ENCODE measurements around the gene ARL5C.

ARL5C gene

GRCh38 chr17:39165178-39165840 lies 652 bp downstream of the ARL5C start:
- no peak for DNase-seq

GRCh38 chr17:39164675-39165143 lies 1.3 kb downstream of the ARL5C start:
- DNase-seq, result peak; percentile 76

GRCh38 chr17:39161962-39162361 lies 4.0 kb downstream of the ARL5C start:
- DNase-seq, result no peak

DNA sequence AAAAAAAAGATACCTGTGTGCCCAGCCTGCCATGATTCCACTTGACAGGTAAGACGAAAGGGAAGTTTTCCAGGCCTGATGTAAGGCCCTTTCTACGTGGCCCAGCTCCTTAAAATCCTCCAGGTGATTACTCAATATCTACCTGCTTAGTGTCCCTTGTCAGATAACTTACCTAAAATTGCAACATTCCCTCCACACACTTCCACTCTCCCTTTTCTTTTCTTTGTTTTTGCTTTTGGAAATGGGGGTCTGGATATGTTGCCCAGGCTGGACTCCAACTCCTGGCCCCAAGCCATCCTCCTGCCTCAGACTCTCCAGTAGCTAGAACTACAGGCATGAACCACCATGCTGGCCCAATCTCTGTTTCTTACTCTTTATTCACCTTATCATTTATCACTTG lies 7.3 kb downstream of the ARL5C start:
- DNase-seq, result no peak

GRCh38 chr17:39156491-39156890 lies 9.5 kb downstream of the ARL5C start:
- no peak for DNase-seq

- no peak for DNase-seq
Observed at GRCh38 chr17:39155654-39156053, 10.3 kb downstream of the ARL5C start.

DNA sequence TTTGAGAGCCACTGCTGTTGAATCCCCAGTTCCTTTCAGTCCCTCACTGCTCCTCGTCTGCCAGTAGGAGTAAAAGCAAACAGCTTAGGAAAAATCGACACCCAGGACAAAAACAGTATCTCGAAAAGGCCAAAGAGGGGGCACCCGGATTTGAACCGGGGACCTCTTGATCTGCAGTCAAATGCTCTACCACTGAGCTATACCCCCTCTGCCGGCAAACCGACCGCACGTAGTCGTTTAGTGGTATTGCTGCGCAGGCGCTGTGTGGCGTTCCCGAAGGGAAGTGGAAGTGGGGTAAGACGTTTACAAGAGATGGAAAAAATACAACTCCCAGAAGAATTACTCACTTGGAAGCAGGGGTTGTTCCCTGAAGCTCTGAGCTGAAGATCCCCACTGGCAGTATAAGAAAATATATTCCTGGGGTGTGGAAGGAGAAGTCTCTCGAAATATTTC lies 12.3 kb downstream of the ARL5C start:
- DNase-seq, result peak; percentile 91

DNA sequence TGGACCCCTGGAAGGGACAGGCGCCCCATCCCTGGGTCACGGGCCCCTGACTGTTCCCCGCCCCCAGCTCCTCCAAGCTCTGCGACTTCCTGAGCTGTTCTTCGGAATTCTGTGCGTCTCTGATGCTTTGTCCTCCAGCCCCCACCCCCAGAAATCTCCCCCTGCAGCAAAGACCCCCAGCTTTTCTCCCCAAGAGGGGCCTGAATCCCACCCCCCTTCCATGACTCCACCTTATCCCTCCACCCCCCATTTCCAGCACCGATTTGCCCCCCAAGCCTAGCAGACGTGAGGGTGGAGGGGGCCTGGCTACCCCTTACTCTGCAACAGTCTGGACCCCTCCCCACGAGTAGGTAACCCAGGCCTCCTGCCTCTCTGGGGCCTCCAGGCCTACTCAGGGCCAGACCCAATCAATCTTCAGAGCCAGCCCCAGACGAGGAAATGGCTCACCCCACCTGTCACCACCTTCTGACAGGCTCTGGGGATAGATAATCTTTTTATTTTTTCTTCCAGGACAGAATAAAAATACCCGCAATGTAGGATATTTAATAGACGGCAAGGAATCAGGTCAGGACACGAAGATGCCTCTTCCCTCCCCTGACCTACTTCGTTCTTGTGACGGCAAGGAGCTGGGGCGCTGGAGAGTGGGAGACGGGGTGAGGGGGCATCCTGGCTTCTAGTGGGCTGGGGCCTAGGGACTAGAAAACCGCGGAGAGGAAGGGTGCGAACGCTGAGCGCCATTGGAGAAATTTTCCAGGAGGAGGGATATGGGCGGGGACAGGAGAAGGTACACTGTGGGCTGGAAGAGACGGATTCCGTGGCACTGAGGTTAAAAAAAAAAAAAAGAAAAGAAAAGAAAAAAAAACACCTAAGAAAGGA lies 13.8 kb downstream of the ARL5C start:
- no peak for DNase-seq

DNA sequence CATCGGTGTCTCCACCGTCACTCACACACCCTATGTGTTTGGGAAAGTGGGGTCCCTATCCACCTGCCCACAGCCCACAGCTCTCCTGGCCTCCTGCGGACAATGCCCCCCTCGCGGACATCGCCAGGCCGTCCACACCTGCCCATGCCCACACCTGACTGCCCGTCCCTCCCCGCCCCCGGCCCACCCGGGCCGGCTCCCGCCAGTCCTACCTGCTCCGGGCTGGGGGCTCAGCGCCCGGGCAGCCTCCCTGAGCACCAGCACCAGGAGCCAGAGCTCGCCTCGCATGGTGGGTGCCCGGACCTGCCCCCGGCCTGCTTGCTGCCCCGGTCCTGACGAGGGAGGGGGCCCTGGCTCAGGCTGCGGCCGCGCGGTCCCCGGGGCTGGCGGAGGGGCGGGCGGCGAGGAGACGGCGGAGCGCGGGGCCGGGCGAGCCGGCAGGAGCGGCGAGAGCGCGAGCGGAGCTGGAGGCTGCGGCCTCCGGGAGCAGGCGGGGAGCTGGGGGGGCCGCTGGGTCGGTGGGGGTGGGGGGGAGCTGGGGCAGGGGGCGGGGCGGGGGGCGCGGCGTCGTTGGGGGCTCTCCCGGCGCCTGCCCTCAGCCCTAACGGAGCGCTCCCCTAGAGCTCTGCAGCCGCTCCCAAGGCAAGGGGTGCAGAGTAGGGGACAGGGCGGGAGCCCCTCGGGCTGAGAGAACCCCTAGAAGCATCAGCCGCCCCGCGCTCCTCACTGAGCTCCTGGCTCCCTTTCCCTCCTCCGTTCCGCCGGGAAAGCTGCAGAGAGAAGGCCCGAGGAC lies 14.6 kb downstream of the ARL5C start, which contains the start of gene PLXDC1:
Gene PLXDC1 (minus strand): TSS at position 488 of the 793 bp plus-strand sequence. CDS start 200 bp downstream, at position 288.
- DNase-seq, result no peak

DNA sequence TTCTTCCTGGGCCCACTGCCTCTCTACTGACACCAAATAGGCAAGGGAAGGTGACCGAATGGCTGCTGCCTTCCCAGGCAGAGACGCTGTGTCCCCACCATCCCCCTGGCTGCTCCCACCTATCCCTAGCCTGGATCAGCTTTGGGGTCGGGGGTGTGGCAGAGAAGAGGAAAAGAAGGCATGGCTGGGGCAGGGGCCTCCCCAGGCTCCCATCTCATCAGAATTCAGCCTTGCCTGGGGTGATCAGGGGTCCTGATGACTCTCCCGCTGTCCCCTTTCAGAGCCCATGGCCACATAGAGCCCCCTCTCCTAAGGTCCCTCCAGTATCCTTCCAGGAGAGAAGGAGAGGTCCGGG lies 15.2 kb downstream of the ARL5C start:
- DNase-seq, result no peak

- no peak for DNase-seq
Observed at GRCh38 chr17:39150104-39150634, 15.8 kb downstream of the ARL5C start.

GRCh38 chr17:39147221-39148185 lies 18.5 kb downstream of the ARL5C start:
- no peak for DNase-seq

DNA sequence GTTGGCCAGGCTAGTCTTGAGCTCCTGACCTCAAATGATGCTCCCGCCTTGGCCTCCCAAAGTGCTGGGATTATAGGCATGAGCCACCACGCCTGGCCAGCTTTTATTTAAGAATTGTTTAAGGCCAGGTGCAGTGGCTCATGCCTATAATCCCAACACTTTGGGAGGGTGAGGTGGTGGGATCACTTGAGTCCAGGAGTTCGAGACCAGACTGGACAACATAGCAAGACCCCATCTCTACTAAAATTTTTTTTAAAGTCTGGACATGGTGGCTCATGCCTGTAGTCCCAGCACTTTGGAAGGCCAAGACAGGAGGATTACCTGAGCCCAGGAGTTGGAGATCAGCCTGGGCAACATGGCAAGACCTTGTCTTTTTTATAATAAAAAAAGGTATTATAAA lies 19.7 kb downstream of the ARL5C start:
- DNase-seq, result no peak

- no peak for DNase-seq
Observed at GRCh38 chr17:39145143-39145542, 20.8 kb downstream of the ARL5C start.

DNA sequence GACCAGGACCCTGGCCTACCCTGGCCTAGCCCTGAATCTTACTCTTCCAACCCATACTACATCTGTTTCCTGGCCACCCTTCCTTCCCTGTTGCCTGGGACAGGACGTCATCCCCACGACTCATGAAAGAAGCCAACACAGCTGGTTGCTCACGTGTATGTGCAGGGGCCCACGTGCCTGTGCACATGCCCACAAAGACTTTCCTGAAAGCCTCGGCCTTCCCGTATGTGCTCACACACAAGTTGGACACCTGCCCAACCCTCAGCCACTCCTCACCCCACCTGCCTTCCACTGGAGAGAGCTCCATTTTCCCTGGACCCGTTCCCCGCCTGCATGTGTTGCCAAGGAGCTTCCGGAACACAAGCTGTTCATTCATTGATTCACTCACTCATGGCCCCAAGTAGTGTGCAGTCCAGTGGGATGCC lies 21.5 kb downstream of the ARL5C start:
- no peak for DNase-seq

GRCh38 chr17:39143552-39144093 lies 22.3 kb downstream of the ARL5C start:
- no peak for DNase-seq

- no peak for DNase-seq
Observed at GRCh38 chr17:39141915-39142664, 23.9 kb downstream of the ARL5C start.

- DNase-seq, result no peak
Observed at GRCh38 chr17:39141294-39141693, 24.7 kb downstream of the ARL5C start.

GRCh38 chr17:39139561-39139960 lies 26.4 kb downstream of the ARL5C start:
- no peak for DNase-seq

- no peak for DNase-seq
Observed at GRCh38 chr17:39139161-39139511, 26.8 kb downstream of the ARL5C start.
